GM18517 (cell line): ENCODE data around the gene ODAD3.

Experiments used
- ATAC-seq: cut with Tn5 transposase; IDR thresholded peaks from one replicate; pipeline ENCODE4 v1.9.1; 2021; ENCODE audit warnings: mild to moderate bottlenecking, moderate library complexity; ENCODE audit not compliant: unreplicated experiment

Gene ODAD3

DNA sequence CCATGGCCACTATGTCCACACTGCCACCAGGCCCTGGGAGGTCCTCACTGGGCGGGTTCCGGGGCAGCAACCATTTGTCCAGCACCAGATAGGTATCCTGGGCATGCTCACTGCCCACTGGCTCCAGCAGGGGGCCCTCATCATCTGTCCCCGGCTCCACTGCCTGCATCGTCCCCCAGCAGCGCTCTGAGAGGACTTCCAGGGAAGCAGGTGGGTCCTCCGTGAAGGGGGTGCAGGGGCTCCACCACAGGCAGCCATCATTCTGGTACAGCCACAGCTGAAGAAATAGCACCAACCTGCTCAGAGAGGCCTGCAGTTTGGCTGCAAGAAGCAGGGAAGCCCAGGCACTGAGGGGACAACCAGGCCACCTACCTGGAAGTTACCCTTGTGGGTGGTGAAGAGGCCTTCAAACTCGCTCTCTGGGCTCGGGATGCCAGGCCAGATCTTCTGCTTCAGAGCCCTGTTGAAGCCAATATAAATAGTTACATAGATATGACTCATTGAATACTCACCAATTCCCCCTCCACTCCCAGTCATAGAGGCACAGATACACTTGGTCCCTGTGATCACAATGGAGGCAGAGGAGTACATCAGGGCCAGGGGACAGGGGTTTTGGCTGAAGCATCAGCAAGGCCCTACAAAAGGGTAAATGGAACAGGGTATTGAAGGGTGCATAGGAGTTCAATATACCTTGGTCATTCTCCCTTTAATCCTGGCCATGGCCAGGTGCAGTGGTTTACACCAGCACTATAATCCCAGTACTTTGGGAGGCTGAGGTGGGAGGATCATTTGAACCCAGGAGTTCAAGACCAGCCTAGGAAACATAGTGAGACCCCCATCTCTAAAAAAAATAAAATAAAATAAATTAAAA is 56.4 kb downstream of the ODAD3 start:
- ATAC-seq: no peak

DNA sequence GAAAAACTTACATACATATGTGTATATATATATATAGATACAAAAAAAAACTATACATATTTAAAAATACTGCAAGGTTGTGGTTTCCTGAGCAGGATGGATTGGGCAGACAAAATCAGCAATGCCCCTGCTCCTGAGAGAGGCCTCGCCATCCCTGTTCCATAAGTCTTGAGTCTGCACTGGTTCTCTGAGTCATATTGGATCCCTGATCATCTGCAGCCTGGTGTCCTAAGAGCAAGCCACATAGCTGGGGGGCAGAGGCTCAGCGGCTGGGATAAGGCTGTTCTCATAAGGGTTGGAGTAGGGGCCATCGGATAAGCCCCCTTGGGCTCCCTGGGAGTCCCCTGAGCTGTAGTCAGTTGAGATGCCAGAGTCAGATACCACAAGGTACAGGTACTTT is 57.2 kb downstream of the ODAD3 start:
- no peak for ATAC-seq

DNA sequence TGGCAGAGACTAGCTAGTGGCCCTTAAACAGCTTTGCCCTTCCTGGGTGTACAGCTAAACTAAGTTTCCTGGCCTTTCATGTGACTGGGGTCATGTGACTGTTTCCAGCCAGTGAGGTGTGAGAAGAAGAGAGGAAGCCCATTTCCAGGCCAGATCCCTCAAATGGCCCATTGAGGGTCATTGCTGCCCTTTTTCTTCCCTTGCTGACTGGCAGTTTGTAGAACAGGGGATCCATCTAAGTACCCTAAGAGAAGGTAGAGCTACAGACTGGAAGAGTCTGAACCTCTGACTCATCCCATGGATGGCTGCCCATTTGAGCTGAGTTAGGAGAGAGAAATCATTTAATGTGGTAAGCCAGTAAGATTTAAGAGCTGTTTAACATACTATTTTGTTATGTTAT is 57.7 kb downstream of the ODAD3 start:
- no peak for ATAC-seq

DNA sequence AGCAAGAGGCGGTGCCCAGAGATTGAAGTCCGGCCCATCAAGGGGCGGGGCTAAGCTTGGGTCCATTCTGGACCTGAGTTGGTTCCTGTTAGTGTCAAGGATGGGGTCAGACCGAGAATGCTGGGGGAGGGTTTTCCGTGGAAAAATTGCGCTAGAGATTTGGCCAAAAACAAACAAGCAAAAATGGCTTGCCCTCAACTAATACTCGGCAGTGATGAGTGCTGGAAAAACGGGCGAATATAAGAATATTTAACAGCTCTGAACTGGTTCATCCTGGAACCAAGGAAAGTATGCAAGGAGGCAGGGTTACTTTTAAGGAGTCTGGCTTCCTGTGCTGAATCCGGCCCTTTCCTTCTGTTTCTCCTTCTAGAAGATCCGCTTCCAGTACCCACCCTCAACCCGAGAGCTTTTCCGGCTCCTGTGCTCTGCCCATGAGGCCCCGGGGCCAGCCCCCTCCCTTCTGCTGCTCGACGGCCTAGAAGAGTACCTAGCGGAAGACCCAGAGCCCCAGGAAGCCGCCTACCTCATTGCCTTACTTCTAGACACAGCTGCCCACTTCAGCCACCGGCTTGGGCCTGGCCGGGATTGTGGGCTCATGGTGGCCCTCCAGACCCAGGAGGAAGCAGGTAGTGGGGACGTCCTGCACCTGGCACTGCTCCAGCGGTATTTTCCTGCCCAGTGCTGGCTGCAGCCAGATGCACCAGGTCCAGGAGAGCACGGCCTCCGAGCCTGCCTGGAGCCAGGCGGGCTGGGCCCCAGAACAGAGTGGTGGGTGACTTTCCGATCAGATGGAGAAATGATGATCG is 59.6 kb downstream of the ODAD3 start:
- ATAC-seq: peak; percentile 15

DNA sequence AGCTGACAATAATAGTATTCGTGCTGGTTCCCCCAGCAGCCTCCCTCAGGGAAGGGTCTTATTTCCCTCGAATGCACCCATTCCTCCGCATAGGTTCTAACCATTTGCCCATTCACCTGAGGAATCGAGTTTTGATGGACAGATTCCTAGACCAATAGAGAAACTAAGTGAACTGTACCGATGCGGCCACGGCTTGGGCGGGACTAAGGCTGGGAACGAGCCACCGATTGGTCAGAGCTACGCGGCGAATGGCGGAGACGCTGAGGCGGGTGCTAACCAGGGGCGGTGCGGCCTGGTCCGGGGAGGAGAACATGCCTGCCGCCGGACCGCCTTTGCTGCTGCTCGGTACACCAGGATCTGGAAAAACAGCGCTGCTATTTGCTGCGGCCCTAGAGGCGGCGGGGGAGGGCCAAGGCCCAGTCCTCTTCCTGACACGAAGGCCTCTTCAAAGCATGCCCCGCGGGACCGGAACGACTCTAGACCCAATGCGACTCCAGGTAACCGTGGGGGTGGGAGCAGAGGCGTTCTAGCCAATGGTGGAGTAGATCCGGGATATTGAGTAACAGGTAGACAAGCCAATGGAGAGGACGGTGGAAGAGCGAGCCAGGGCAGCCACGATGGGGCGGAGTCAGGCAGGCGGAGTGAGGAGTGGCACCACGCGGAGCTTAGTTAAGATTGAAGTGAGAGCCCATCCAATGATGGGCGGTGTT is 60.3 kb downstream of the ODAD3 start, which contains the start of gene SWSAP1:
SWSAP1 (plus strand) TSS at position 234 of the 710 bp plus-strand sequence; CDS start at position 249, 15 bp downstream.
- peak; percentile 86 for ATAC-seq

DNA sequence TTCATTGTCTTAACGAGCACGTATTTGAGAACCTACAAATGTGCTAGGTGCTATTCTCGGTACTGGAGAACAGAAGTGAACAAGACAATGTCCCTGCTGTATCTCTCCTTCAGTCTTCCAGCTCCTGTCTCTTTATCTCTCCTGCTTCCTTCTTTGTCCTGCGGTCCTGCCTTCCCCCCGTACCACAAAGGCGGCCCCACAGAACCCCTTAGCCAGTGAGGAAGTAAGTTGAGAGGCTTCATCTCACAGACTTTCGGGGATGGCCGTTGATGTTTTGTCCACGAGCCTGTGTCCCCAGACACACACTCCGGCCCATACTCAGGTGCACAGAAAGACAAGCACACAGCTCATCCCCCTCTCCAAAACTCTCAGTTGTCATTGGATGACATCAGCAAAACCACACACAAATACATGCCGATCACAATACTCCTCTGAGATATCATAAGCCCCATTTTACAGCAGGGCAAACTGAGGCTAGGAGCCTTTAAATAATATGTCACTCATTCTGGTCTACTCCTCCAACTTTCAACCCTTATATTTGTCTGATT is 61.0 kb downstream of the ODAD3 start:
- ATAC-seq: no peak

DNA sequence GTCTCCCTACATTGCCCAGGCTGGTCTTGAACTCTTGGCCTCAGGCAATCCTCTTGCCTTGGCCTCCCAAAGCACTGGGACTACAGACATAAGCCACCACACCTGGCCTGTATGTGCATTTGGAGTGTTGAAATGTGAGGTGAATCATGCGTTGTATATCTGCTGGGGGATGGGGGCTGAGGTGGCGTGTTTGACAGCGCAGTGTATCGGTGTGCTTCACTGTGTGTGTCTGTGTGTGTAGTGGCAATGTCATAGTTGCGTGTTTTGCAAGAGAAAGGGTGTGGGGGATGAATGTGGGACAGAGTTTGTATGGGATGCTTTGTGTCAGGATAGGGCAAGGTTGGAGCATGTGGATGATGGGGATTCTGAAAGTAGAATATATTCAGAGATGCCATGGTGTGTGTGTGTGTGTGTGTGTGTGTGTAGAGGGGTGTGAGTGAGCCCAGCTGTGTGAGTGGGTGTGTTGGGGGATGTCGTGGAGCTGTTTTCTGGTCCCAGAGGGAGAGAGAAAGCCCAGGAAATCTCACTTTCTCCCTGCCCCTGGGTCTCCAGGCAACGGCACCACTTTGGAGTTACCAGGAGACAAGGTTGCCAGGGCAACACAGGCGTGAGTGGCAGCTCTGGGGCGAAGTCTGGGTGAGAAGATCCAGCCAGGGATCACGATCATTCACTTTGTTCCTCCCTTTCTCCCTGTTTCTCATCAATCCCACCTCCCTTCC is 61.6 kb downstream of the ODAD3 start:
- ATAC-seq: no peak

DNA sequence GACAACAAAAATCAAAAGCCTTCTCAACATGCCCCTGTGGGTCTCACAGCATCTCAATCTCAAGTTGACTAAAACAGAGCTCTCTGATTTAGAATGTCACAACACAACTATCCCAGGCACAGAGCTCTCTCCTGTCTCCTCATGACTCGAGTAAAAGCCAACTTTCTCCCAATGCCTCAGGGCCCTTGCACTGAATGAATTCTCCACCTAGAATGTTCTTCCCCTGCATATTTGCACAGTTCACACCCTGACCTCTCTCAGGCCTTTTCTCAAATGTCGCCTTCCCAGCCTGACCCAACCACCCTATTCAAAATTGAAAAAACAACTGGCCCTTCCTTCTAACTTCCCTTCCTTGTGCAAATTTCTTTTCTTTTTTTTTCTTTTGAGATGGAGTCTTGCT is 64.2 kb downstream of the ODAD3 start:
- no peak for ATAC-seq
